GM12878 (cell line): ENCODE measurements around the gene KCND3. TPM values are rescaled to one million over a fixed set of nuclear protein-coding genes. Genes with fewer than 3 reads are reported as not detected.

Source experiments
- ATAC-seq: fragments of 200-7000 bp; cut with Tn5 transposase; 3 replicates; pipeline ENCODE4 v1.9.1; 2020; ENCODE audit warnings: mild to moderate bottlenecking, moderate library complexity
- BruUV-seq: library from RNA; stranded (reverse); fragments of 400-500 nt; replicated peaks from 2 replicates; lab custom pipeline; 2021; lab: Mats Ljungman, UMichigan
- CTCF ChIA-PET: fragments of 300-600 bp; sonication (Branson Sonifier 250); formaldehyde crosslinking; extraction: SDS; loops from one replicate; lab custom pipeline; 2021; ENCODE audit warnings: inconsistent platforms; lab: Yijun Ruan, JAX
- POLR2A ChIA-PET: fragments of 350-600 bp; formaldehyde crosslinking; extraction: SDS; loops from one replicate; lab custom pipeline; 2021; ENCODE audit warnings: inconsistent platforms; lab: Charles Lee
- RAD21 ChIA-PET: fragments of 300-600 bp; sonication (Branson Sonifier 250); formaldehyde crosslinking; loops from one replicate; lab custom pipeline; 2023; ENCODE audit warnings: antibody characterized with exemption; ENCODE audit not compliant: unreplicated experiment; lab: Charles Lee
- SMC1A ChIA-PET: fragments of 300-600 bp; sonication (Branson Sonifier 250); formaldehyde crosslinking; loops from one replicate; lab custom pipeline; 2023; ENCODE audit not compliant: unreplicated experiment, uncharacterized antibody; lab: Charles Lee
- DNase-seq: peaks from one replicate; pipeline ENCODE4 v3.0.0-alpha.2; 2011; ENCODE audit warnings: low read depth, low spot score
- FAIRE-seq: peaks from 3 replicates; lab custom pipeline; 2011; peaks lifted over from hg19 to GRCh38; lab: Jason Lieb, UNC
- H2AFZ ChIP-seq: 2 replicates; pipeline ENCODE4 v1.6.0; 2011; ENCODE audit warnings: low read depth, low read length, control low read depth; ENCODE audit not compliant: control insufficient read depth
- H3K27ac ChIP-seq: 2 replicates; pipeline ENCODE4 v1.5.1; 2011; ENCODE audit warnings: control low read depth; ENCODE audit not compliant: control insufficient read depth, insufficient read depth
- H3K27me3 ChIP-seq, 2 experiments: replicated peaks in 1 of 2; 2 replicates each; pipeline versions ENCODE4 v1.6.0 to v1.6.1; 2011; ENCODE audit warnings: low read length in 1 of 2; ENCODE audit not compliant: control insufficient read depth in 2 of 2, insufficient read depth in 2 of 2
- H3K36me3 ChIP-seq, 2 experiments: 2 replicates each; pipeline ENCODE4 v1.5.1; 2011; ENCODE audit warnings: low read length in 1 of 2; ENCODE audit not compliant: control insufficient read depth in 2 of 2, insufficient read depth in 2 of 2
- H3K4me1 ChIP-seq: 2 replicates; pipeline ENCODE4 v1.6.1; 2011; ENCODE audit warnings: mild to moderate bottlenecking, low read length, moderate library complexity, mixed read lengths; ENCODE audit not compliant: control insufficient read depth, insufficient read depth
- H3K4me2 ChIP-seq: 2 replicates; pipeline ENCODE4 v1.6.0; 2011; ENCODE audit warnings: control low read depth; ENCODE audit not compliant: control insufficient read depth, insufficient read depth
- H3K4me3 ChIP-seq: fragments of 200-600 bp; sonication (generic); 2 replicates; pipeline ENCODE4 v1.5.1; 2016
- H3K79me2 ChIP-seq: 2 replicates; pipeline ENCODE4 v1.6.0; 2011; ENCODE audit warnings: low read length; ENCODE audit not compliant: control insufficient read depth, insufficient read depth
- H3K9ac ChIP-seq: 2 replicates; pipeline ENCODE4 v1.8.0; 2011; ENCODE audit warnings: low read length, control low read depth, mixed read lengths; ENCODE audit not compliant: control insufficient read depth, insufficient read depth
- H3K9me3 ChIP-seq: replicated peaks from 3 replicates; pipeline ENCODE4 v1.5.1; 2011; ENCODE audit warnings: mild to moderate bottlenecking, low read length; ENCODE audit not compliant: control insufficient read depth, insufficient read depth
- H4K20me1 ChIP-seq: 2 replicates; pipeline ENCODE4 v1.6.0; 2011; ENCODE audit not compliant: control insufficient read depth, insufficient read depth
- BRCA1 ChIP-seq: IDR thresholded peaks from 2 replicates; pipeline ENCODE4 v1.6.1; 2011; ENCODE audit warnings: low read depth, low read length, improper control_type of control experiment
- CBX3 ChIP-seq: fragments of 200-600 bp; sonication (generic); IDR thresholded peaks from 2 replicates; pipeline ENCODE4 v1.6.1; 2016; ENCODE audit warnings: low read depth, borderline replicate concordance
- CHD4 ChIP-seq: fragments of 200-600 bp; sonication (generic); IDR thresholded peaks from 2 replicates; pipeline ENCODE4 v1.6.1; 2016; ENCODE audit warnings: mild to moderate bottlenecking
- EP300 ChIP-seq, 2 experiments: fragments of 150-350 bp in 1 of 2; IDR thresholded peaks; 2 replicates each; pipeline ENCODE4 v1.6.1; 2011 to 2012; ENCODE audit warnings: low read depth in 2 of 2, low read length in 2 of 2, borderline replicate concordance in 1 of 2, improper control_type of control experiment in 1 of 2, inconsistent platforms in 1 of 2; ENCODE audit not compliant: control insufficient read depth in 1 of 2
- ESRRA ChIP-seq: IDR thresholded peaks from 2 replicates; pipeline ENCODE4 v1.6.1; 2012; ENCODE audit warnings: mild to moderate bottlenecking, low read length, improper control_type of control experiment
- IRF4 ChIP-seq: IDR thresholded peaks from 2 replicates; pipeline ENCODE4 v1.6.1; 2011; ENCODE audit warnings: low read depth, low read length
- NBN ChIP-seq: fragments of 450-650 bp; IDR thresholded peaks from 2 replicates; pipeline ENCODE4 v1.6.1; 2016
- NFXL1 ChIP-seq: fragments of 450-650 bp; IDR thresholded peaks from 2 replicates; pipeline ENCODE4 v1.6.1; 2017; ENCODE audit warnings: antibody characterized with exemption, mild to moderate bottlenecking, borderline replicate concordance
- NRF1 ChIP-seq: conservative IDR thresholded peaks from 2 replicates; pipeline ENCODE4 v1.6.1; 2011; ENCODE audit warnings: mild to moderate bottlenecking, low read depth, low read length, improper control_type of control experiment
- PAX5 ChIP-seq: IDR thresholded peaks from 2 replicates; pipeline ENCODE4 v1.6.1; 2011; ENCODE audit warnings: low read depth, low read length, borderline replicate concordance
- RB1 ChIP-seq: fragments of 450-650 bp; formaldehyde crosslinking; IDR thresholded peaks from 2 replicates; pipeline ENCODE4 v1.6.1; 2017; ENCODE audit warnings: mild to moderate bottlenecking, borderline replicate concordance
- RBBP5 ChIP-seq: fragments of 200-600 bp; sonication (generic); conservative IDR thresholded peaks from 2 replicates; pipeline ENCODE4 v1.6.1; 2016
- RCOR1 ChIP-seq: conservative IDR thresholded peaks from 2 replicates; pipeline ENCODE4 v1.6.1; 2012; ENCODE audit warnings: low read depth, low read length, improper control_type of control experiment
- SMC3 ChIP-seq: IDR thresholded peaks from 2 replicates; pipeline ENCODE4 v1.6.1; 2011; ENCODE audit warnings: low read length, improper control_type of control experiment, borderline replicate concordance
- SP1 ChIP-seq: IDR thresholded peaks from one replicate; pipeline ENCODE4 v1.6.1; 2011; ENCODE audit warnings: low read depth, low read length
- SREBF1 ChIP-seq: IDR thresholded peaks from 2 replicates; pipeline ENCODE4 v1.6.1; 2012; ENCODE audit warnings: mild to moderate bottlenecking, low read length
- ZBED1 ChIP-seq: IDR thresholded peaks from 2 replicates; pipeline ENCODE4 v1.6.1; 2016; ENCODE audit warnings: borderline replicate concordance
- ZNF24 ChIP-seq: fragments of 450-650 bp; IDR thresholded peaks from 2 replicates; pipeline ENCODE4 v1.6.1; 2017; ENCODE audit warnings: antibody characterized with exemption, mild to moderate bottlenecking
- ZSCAN29 ChIP-seq: fragments of 450-650 bp; IDR thresholded peaks from 2 replicates; pipeline ENCODE4 v1.6.1; 2017; ENCODE audit warnings: mild to moderate bottlenecking, moderate library complexity
- WGBS: methylation state at CpG from one replicate; pipeline ENCODE4 v1.1.6; 2016; ENCODE audit warnings: low lambda C conversion rate; ENCODE audit not compliant: insufficient replicate concordance, insufficient coverage; ENCODE audit errors: missing lambda C conversion rate; 5-methylcytosine and 5-hydroxymethylcytosine counted together
- in situ Hi-C: fragments of 300-500 bp; cut with MboI; formaldehyde crosslinking; loops from 9 replicates; pipeline ENCODE4 v1.14.3; 2018; ENCODE audit warnings: mixed read lengths
- intact Hi-C: fragments of 100-400 bp; cut with micrococcal nuclease; formaldehyde crosslinking; loops from one replicate; pipeline ENCODE4 v1.14.2; 2022; ENCODE audit not compliant: unreplicated experiment
- polyA plus RNA-seq, 11 experiments: library from polyadenylated mRNA; depleted of rRNA in 4 of 11; unstranded in 6 of 11; stranded (reverse) in 5 of 11; fragments of >200 nt; fragmentation: Nextera tagmentation in 4 of 11; fragmentation: Illumina TruSeq in 1 of 11; extraction: Ambion mirVana in 4 of 11; extraction: Trizol in 1 of 11; gene quantifications; 1 replicate in 1 of 11; 2 replicates in 10 of 11; pipeline versions ENCODE4 v1.2.1 to v1.2.3, GENCODE V29; 2011 to 2016; ENCODE audit warnings: inconsistent platforms in 2 of 11, missing spikeins in 2 of 11, low read depth in 1 of 11
- total RNA-seq, 4 experiments: library from RNA; depleted of rRNA in 3 of 4; stranded (reverse); fragments of >200 nt in 3 of 4; fragmentation: Illumina TruSeq in 1 of 4; extraction: Trizol in 1 of 4; gene quantifications; 2 replicates each; pipeline versions ENCODE4 v1.2.1 to v1.2.3, GENCODE V29; 2013 to 2021

The KCND3 gene
- total and polyA plus RNA-seq, 10 of the 15 experiments (the other 5 are each of a cell fraction or from before 2014, with no cell fraction given): 0.02 TPM; not detected in 9

GRCh38 chr1:111832521-111833155 is 156.8 kb downstream of the KCND3 start:
- WGBS: 5% methylated on average over 10 of the region's 10 CpGs

GRCh38 chr1:111831153-111831552 is 158.3 kb downstream of the KCND3 start:
- SMC1A ChIA-PET: no interaction called here
- no peaks in the 10 kb centered on the region for H3K79me2 ChIP-seq
- H3K36me3 ChIP-seq: no peaks in the 10 kb centered on the region
- RAD21 ChIA-PET: no interaction called here
- H3K4me3 ChIP-seq: no peak overlapping the region
- in situ Hi-C loops: no loop called here
- no peak overlapping the region for H3K9ac ChIP-seq
- no peak overlapping the region for H2AFZ ChIP-seq
- no peak overlapping the region for H3K27ac ChIP-seq
- H4K20me1 ChIP-seq: no peaks in the 10 kb centered on the region
- 0% methylated on average over 1 of the region's 1 CpG for WGBS
- H3K9me3 ChIP-seq: no peaks in the 10 kb centered on the region
- TF ChIP-seq ZBED1: no peak
- no peak for TF ChIP-seq ZNF24
- no peak for TF ChIP-seq CBX3
- TF ChIP-seq RBBP5: no peak
- TF ChIP-seq, all 136 proteins: peak for 0
- FAIRE-seq (no peak), ATAC-seq (no peak), DNase-seq (no peak)
- CTCF ChIA-PET: no interaction called here
- H3K27me3 ChIP-seq: no peaks in the 10 kb centered on the region; a peak in 3 of 4 replicates
- no peaks in the 10 kb centered on the region for H3K4me1 ChIP-seq
- BruUV-seq: no TSS peak
- intact Hi-C loops: no loop called here
- no peak overlapping the region for H3K4me2 ChIP-seq
- POLR2A ChIA-PET: no interaction called here

More at GRCh38 chr1:111832521-111833155, 156.8 kb downstream of the KCND3 start:
- CTCF ChIA-PET: no interaction called here
- Histone ChIP-seq H3K27ac (no peak overlapping the region), H3K9ac (no peak overlapping the region), H3K36me3 (no peaks in the 10 kb centered on the region), H3K9me3 (no peaks in the 10 kb centered on the region), H3K4me3 (no peak overlapping the region)
- ATAC-seq (no peak), DNase-seq (no peak)
- intact Hi-C loops: no loop called here
- TF ChIP-seq NRF1 (no peak), SMC3 (no peak), BRCA1 (no peak), RCOR1 (no peak), ZSCAN29 (no peak), SREBF1 (no peak), CHD4 (no peak), PAX5 (no peak), IRF4 (no peak), ESRRA (no peak), RB1 (no peak), NBN (no peak), SP1 (no peak), EP300 (IDR thresholded peaks at IDR 0.05; ENCODE audit: borderline replicate concordance in 1 of 2, control insufficient read depth in 1 of 2, low read depth in 2 of 2, low read length in 2 of 2) (no peak), NFXL1 (no peak)
- TF ChIP-seq, all 136 proteins: peak for 0
- in situ Hi-C loops: no loop called here
- BruUV-seq: no TSS peak
- RAD21 ChIA-PET: no interaction called here
- Histone ChIP-seq H3K27me3 (no peaks in the 10 kb centered on the region; a peak in 3 of 4 replicates), H3K4me1 (no peaks in the 10 kb centered on the region), H3K4me2 (no peak overlapping the region), H4K20me1 (no peaks in the 10 kb centered on the region), H3K79me2 (no peaks in the 10 kb centered on the region), H2AFZ (no peak overlapping the region)
- SMC1A ChIA-PET: no interaction called here
- POLR2A ChIA-PET: no interaction called here
- FAIRE-seq: no peak
